ENCODE results near the gene CDC42BPG.

DNA sequence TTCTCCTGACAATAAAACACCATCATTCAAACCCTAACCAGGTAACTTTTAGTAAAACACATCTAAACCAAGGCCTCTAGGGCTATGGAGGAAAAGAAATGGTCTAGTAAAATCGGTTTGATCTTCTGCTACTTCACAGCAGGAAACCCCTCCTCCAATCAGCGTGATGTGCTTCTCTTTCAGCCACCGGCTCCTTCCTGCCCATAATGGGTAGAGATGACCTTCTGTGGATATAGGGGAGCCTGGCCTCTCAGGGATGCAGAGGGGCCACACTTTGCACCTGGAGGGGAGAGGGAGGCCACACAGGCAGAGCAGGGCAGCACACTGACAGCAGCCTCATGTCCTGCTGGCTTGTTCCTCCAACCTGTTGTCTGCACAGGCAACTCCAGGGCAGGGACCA is 27.0 kb upstream of the CDC42BPG start:
- TF ChIP-seq POLR2AphosphoS5 (IDR thresholded peaks at IDR 0.05) (no peak), POLR2A (IDR thresholded peaks at IDR 0.05) (no peak)
- TF ChIP-seq, protein P1, sequence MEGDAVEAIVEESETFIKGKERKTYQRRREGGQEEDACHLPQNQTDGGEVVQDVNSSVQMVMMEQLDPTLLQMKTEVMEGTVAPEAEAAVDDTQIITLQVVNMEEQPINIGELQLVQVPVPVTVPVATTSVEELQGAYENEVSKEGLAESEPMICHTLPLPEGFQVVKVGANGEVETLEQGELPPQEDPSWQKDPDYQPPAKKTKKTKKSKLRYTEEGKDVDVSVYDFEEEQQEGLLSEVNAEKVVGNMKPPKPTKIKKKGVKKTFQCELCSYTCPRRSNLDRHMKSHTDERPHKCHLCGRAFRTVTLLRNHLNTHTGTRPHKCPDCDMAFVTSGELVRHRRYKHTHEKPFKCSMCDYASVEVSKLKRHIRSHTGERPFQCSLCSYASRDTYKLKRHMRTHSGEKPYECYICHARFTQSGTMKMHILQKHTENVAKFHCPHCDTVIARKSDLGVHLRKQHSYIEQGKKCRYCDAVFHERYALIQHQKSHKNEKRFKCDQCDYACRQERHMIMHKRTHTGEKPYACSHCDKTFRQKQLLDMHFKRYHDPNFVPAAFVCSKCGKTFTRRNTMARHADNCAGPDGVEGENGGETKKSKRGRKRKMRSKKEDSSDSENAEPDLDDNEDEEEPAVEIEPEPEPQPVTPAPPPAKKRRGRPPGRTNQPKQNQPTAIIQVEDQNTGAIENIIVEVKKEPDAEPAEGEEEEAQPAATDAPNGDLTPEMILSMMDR (IDR thresholded peaks at IDR 0.05) = no peak
